Measurements from ENCODE around the gene MDP1. TPM values are rescaled to one million over a fixed set of nuclear protein-coding genes. Genes with fewer than 3 reads are reported as not detected.

MDP1 gene
- polyA plus RNA-seq, 1 of the 3 experiments (the other 2 are of a cell fraction) = 36.7 TPM

GRCh38 chr14:24240110-24240918 lies 24.4 kb upstream of the MDP1 start:
- Histone ChIP-seq H3K4me1 (ENCODE audit: control insufficient read depth in 1 of 2, insufficient read depth in 2 of 2, low read depth in 1 of 2, low read length in 1 of 2) (peaks cover 26% of the 10 kb centered on the region in 2 experiments; a peak in 2 of 4 replicates), H3K9me2 (no peaks in the 10 kb centered on the region), H4K20me1 (ENCODE audit: insufficient read depth) (no peaks in the 10 kb centered on the region), H3F3A (replicated peaks; ENCODE audit: insufficient read depth) (peaks cover 19% of the 10 kb centered on the region), H3K9ac (0 out of 2 replicates have a peak overlapping the region, but pooled peaks have one; percentile 24), H3K36me3 (replicated peaks in 1 of 2; ENCODE audit: control insufficient read depth in 1 of 2, insufficient read depth in 2 of 2, low read length in 1 of 2) (peaks cover 48 to 55% of the 10 kb centered on the region in 2 experiments), H3K27me3 (ENCODE audit: insufficient read depth) (no peaks in the 10 kb centered on the region), H3K79me2 (ENCODE audit: insufficient read depth) (peaks cover 43% of the 10 kb centered on the region), H3K27ac (ENCODE audit: low read depth in 2 of 2, low read length in 1 of 2) (no peak overlapping the region), H3K9me3 (no peaks in the 10 kb centered on the region), H2AFZ (ENCODE audit: low read depth) (no peak overlapping the region), H3K4me2 (peak overlapping the region; percentile 95), H3K4me3 (ENCODE audit: low read depth in 2 of 2, low read length in 1 of 2) (no peak overlapping the region)
- no peak for DNase-seq
- TF ChIP-seq FOSL2 (IDR thresholded peaks at IDR 0.05; ENCODE audit: borderline replicate concordance, low read depth) = no peak
- no peak for TF ChIP-seq YY1 (IDR thresholded peaks at IDR 0.05; ENCODE audit: low read depth)
- no peak for TF ChIP-seq ELF1 (IDR thresholded peaks at IDR 0.05)
- TF ChIP-seq TCF12 (IDR thresholded peaks at IDR 0.05) = no peak
- TF ChIP-seq EP300 (IDR thresholded peaks at IDR 0.05; ENCODE audit: borderline replicate concordance in 1 of 2, low read depth in 1 of 2, low read length in 1 of 2) = no peak
- TF ChIP-seq TAF1 (IDR thresholded peaks at IDR 0.05; ENCODE audit: borderline replicate concordance, low read depth, low read length) = no peak
- TF ChIP-seq RFX5 (IDR thresholded peaks at IDR 0.05; ENCODE audit: low read length) = no peak
- TF ChIP-seq FOXJ3 (CRISPR knock-in tag; IDR thresholded peaks at IDR 0.05) = no peak
- no peak for TF ChIP-seq FOXM1 (IDR thresholded peaks at IDR 0.05; ENCODE audit: low read depth)
- TF ChIP-seq RCOR1 (IDR thresholded peaks at IDR 0.05; ENCODE audit: low read length) = no peak
- TF ChIP-seq SIN3A (IDR thresholded peaks at IDR 0.05; ENCODE audit: borderline replicate concordance, low read depth, low read length) = no peak
- TF ChIP-seq RAD21 (IDR thresholded peaks at IDR 0.05; ENCODE audit: low read length) = no peak
- TF ChIP-seq IRF3 (IDR thresholded peaks at IDR 0.05; ENCODE audit: low read depth, low read length) = no peak
- no peak for TF ChIP-seq TEAD4 (IDR thresholded peaks at IDR 0.05; ENCODE audit: borderline replicate concordance, insufficient read depth)
- TF ChIP-seq MXI1 (IDR thresholded peaks at IDR 0.05; ENCODE audit: low read depth, low read length) = no peak
- CTCF ChIA-PET = interaction anchor here (1.5 to 12.0 kb wide), 7 partner anchors 9 to 191 kb away, joined by 5 to 191 read pairs (median 19); partner anchors contain the start of genes CIDEB, DHRS1, LTB4R2 and MDP1
- POLR2A ChIA-PET = no interaction called here
- WGBS (ENCODE audit: low lambda C conversion rate) = over 99% methylated on average over 8 of the region's 9 CpGs

GRCh38 chr14:24238527-24239037 lies 22.7 kb upstream of the MDP1 start:
- Histone ChIP-seq H3K9me3 (no peaks in the 10 kb centered on the region), H3K4me2 (peak overlapping the region; percentile 95; the same call in 1 of the 2 replicates), H2AFZ (ENCODE audit: low read depth) (no peak overlapping the region), H3F3A (replicated peaks; ENCODE audit: insufficient read depth) (peaks cover 23% of the 10 kb centered on the region), H3K79me2 (ENCODE audit: insufficient read depth) (peaks cover 59% of the 10 kb centered on the region), H3K4me3 (ENCODE audit: low read depth in 2 of 2, low read length in 1 of 2) (no peak overlapping the region), H3K27me3 (ENCODE audit: insufficient read depth) (no peaks in the 10 kb centered on the region), H3K9ac (no peak overlapping the region), H3K4me1 (ENCODE audit: control insufficient read depth in 1 of 2, insufficient read depth in 2 of 2, low read depth in 1 of 2, low read length in 1 of 2) (peaks cover 32 to 37% of the 10 kb centered on the region in 2 experiments; a peak in 3 of 4 replicates), H3K36me3 (replicated peaks in 1 of 2; ENCODE audit: control insufficient read depth in 1 of 2, insufficient read depth in 2 of 2, low read length in 1 of 2) (peaks cover 56 to 69% of the 10 kb centered on the region in 2 experiments), H4K20me1 (ENCODE audit: insufficient read depth) (no peaks in the 10 kb centered on the region), H3K9me2 (no peaks in the 10 kb centered on the region), H3K27ac (ENCODE audit: low read depth in 2 of 2, low read length in 1 of 2) (no peak overlapping the region; a peak in 1 of 4 replicates)
- DNase-seq = no peak
- no peak for TF ChIP-seq RFX5 (IDR thresholded peaks at IDR 0.05; ENCODE audit: low read length)
- no peak for TF ChIP-seq PBX3 (IDR thresholded peaks at IDR 0.05)
- no peak for TF ChIP-seq GATA2 (CRISPR knock-in tag; IDR thresholded peaks at IDR 0.05)
- no peak for TF ChIP-seq RCOR1 (IDR thresholded peaks at IDR 0.05; ENCODE audit: low read length)
- no peak for TF ChIP-seq EP300 (IDR thresholded peaks at IDR 0.05; ENCODE audit: borderline replicate concordance in 1 of 2, low read depth in 1 of 2, low read length in 1 of 2)
- 89% methylated on average over 5 of the region's 5 CpGs for WGBS (ENCODE audit: low lambda C conversion rate)
- ChIA-PET POLR2A (interaction anchor here (0.5 to 1.2 kb wide), 2 partner anchors 19 to 36 kb away, joined by 5 to 6 read pairs; no protein-coding TSS in a partner anchor), CTCF (interaction anchor here (0.7 to 12.0 kb wide), 6 partner anchors 15 to 193 kb away, joined by 3 to 191 read pairs (median 7); partner anchors contain the start of genes DHRS1, MDP1 and NOP9)

Data from SK-N-SH (cell line).